Body of pancreas (tissue), 4 donors: ENCODE results near the gene CYP27B1. TPM values are rescaled to one million over a fixed set of nuclear protein-coding genes. Genes with fewer than 3 reads are reported as not detected.

Source experiments
- ATAC-seq: fragments of 150-250 bp; one replicate; pipeline ENCODE4 v1.9.1; 2016
- DNase-seq, 4 donors: peaks; one replicate each; pipeline ENCODE4 v3.0.0-alpha.2; 2019
- H3K27ac ChIP-seq, 4 donors: fragments of 200-600 bp; sonication (generic); 1 replicate in 3 of 4; 2 replicates in 1 of 4; pipeline versions ENCODE4 v1.5.1 to v1.6.1; 2016 to 2019; ENCODE audit warnings: mild to moderate bottlenecking in 1 of 4, mixed read lengths in 1 of 4, moderate library complexity in 1 of 4
- H3K27me3 ChIP-seq, 2 donors: fragments of 200-600 bp; sonication (generic); one replicate each; pipeline ENCODE4 v1.6.0; 2016; ENCODE audit warnings: mild to moderate bottlenecking in 1 of 2
- H3K36me3 ChIP-seq, 2 donors: fragments of 200-600 bp; sonication (generic); replicated peaks in 1 of 2; 2 replicates each; pipeline ENCODE4 v1.5.1; 2016; ENCODE audit warnings: low read depth in 2 of 2; ENCODE audit not compliant: insufficient read depth in 1 of 2
- H3K4me1 ChIP-seq: fragments of 200-600 bp; sonication (generic); one replicate; pipeline ENCODE4 v1.6.0; 2016
- H3K4me3 ChIP-seq, 2 donors: fragments of 200-600 bp; sonication (generic); 1 replicate in 1 of 2; 2 replicates in 1 of 2; pipeline ENCODE4 v1.5.1; 2016 to 2019
- H3K9me3 ChIP-seq, 3 donors: fragments of 200-600 bp; sonication (generic); 1 replicate in 2 of 3; 2 replicates in 1 of 3; pipeline ENCODE4 v1.5.1; 2016
- POLR2A ChIP-seq, 3 donors: fragments of 450-650 bp; IDR thresholded peaks; one replicate each; pipeline ENCODE4 v1.6.1; 2016; ENCODE audit warnings: antibody characterized with exemption in 3 of 3, mild to moderate bottlenecking in 2 of 3
- WGBS, 2 donors: methylation state at CpG; one replicate each; pipeline ENCODE4 v1.1.5; 2017; 5-methylcytosine and 5-hydroxymethylcytosine counted together
- intact Hi-C: fragments of 100-400 bp; cut with DNase I; formaldehyde crosslinking; loops from one replicate; pipeline ENCODE4 v1.15.1; 2023
- total RNA-seq, 2 donors: library from RNA; depleted of rRNA; stranded (reverse); fragments of >200 nt; gene quantifications; one replicate each; pipeline ENCODE4 v1.1.0, GENCODE V29; 2016
- TF ChIP-seq, protein P1 (sequence below), 7 experiments: fragments of 450-650 bp in 4 of 7; fragments of 200-600 bp in 3 of 7; sonication (generic) in 3 of 7; IDR thresholded peaks; one replicate each; pipeline ENCODE4 v1.5.1; 2016 to 2019; ENCODE audit warnings: antibody characterized with exemption in 7 of 7

Gene CYP27B1
- total RNA-seq, 2 donors from 2014 or later, result 2.6 to 3.6 TPM

DNA sequence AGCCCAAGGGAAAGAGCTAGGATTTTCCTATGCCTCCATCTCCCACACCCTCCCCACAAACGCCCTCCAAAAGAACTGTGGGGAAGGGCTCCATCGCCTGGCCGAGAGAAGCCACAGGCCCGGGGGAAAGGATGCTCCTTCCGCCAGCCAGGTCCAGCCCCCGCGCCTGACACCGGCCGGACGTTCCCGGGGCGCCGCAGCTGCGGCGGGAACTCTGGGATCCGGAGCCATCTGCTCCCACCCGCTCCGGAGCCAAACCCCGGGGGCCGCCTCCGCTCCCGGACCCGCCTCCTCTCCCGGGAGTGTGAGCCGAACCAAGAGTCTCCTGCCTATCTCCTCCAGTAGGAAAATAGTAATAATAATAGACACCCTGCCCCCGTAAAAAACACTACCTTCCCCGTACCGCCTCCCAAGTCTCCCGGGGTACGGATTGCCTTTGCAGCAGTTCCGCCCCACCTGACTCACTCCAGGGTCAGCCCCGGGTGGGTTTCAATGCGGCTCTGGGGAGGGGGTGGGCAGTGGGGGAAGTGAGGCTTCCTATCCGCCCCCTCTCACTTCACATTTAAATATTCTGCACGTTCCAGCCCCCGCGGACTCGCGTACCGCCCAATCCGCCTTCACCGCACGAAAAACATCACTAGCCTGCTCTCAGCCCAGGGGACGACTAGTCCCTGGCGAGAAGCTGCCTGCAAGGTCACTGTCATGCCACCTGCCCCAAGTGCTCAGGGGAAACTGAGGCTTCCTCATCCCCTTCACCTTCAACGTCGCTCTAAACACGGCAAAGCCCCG is 30.7 kb downstream of the CYP27B1 start:
- peak in 1 of 4 donors; percentile 25 for DNase-seq
- TF ChIP-seq, protein P1, sequence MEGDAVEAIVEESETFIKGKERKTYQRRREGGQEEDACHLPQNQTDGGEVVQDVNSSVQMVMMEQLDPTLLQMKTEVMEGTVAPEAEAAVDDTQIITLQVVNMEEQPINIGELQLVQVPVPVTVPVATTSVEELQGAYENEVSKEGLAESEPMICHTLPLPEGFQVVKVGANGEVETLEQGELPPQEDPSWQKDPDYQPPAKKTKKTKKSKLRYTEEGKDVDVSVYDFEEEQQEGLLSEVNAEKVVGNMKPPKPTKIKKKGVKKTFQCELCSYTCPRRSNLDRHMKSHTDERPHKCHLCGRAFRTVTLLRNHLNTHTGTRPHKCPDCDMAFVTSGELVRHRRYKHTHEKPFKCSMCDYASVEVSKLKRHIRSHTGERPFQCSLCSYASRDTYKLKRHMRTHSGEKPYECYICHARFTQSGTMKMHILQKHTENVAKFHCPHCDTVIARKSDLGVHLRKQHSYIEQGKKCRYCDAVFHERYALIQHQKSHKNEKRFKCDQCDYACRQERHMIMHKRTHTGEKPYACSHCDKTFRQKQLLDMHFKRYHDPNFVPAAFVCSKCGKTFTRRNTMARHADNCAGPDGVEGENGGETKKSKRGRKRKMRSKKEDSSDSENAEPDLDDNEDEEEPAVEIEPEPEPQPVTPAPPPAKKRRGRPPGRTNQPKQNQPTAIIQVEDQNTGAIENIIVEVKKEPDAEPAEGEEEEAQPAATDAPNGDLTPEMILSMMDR (IDR thresholded peaks at IDR 0.05), result peak in 1 of 7 experiments; percentile 11
- TF ChIP-seq POLR2A (IDR thresholded peaks at IDR 0.05), result no peak
- H3K36me3 ChIP-seq, result no peaks in the 10 kb centered on the region
- no peak overlapping the region for H3K4me3 ChIP-seq
- ATAC-seq, result peak; percentile 19
- 17 to 18% methylated on average over 24 to 45 of the region's 49 CpGs for WGBS, 2 donors
- peaks cover 31% of the 10 kb centered on the region for H3K4me1 ChIP-seq
- no peaks in the 10 kb centered on the region for H3K9me3 ChIP-seq
- H3K27ac ChIP-seq, result no peak overlapping the region
- peaks cover 11 to 48% of the 10 kb centered on the region in 2 donors for H3K27me3 ChIP-seq
- intact Hi-C loops, result no loop called here

DNA sequence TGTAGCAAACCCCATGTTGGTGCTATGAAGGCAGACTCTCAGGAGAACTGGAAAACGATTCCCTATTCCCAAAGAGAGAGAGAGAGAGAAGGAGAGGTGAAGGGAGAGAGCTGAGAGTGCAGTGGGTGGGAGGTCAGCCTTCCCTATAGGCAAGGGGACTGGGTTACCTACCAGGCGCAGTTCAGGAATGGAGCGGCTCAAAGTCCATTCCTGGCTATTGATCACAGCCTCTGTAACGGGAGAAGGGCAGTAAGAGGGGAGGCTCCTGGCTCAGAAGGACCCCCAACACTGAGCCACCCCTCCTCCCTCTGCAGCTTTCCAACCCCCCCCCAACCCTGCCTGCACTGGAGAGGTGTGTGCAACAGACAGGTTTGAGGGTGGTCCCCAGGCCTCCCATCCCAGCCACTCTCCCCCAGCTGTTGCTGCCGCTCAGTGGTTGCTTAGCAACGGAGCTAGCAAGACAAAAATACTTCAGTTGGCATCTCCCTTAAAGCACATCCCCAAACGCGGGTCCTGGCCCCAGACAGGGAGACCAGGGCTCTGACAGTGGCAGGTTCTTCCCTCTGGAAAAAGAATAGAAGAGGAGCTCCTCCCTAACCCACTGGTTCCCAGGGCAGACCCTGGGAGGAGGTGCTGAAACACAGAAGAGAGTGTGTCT is 31.6 kb downstream of the CYP27B1 start:
- Histone ChIP-seq H3K27me3 (peaks cover 11 to 48% of the 10 kb centered on the region in 2 donors), H3K9me3 (no peaks in the 10 kb centered on the region), H3K36me3 (no peaks in the 10 kb centered on the region), H3K27ac (no peak overlapping the region), H3K4me3 (no peak overlapping the region), H3K4me1 (peaks cover 31% of the 10 kb centered on the region)
- TF ChIP-seq, protein P1 (IDR thresholded peaks at IDR 0.05), result no peak
- no peak for TF ChIP-seq POLR2A (IDR thresholded peaks at IDR 0.05)
- intact Hi-C loops, result no loop called here
- 1 to 19% methylated on average over 7 to 8 of the region's 8 CpGs for WGBS, 2 donors
- DNase-seq, result no peak
- ATAC-seq, result no peak

DNA sequence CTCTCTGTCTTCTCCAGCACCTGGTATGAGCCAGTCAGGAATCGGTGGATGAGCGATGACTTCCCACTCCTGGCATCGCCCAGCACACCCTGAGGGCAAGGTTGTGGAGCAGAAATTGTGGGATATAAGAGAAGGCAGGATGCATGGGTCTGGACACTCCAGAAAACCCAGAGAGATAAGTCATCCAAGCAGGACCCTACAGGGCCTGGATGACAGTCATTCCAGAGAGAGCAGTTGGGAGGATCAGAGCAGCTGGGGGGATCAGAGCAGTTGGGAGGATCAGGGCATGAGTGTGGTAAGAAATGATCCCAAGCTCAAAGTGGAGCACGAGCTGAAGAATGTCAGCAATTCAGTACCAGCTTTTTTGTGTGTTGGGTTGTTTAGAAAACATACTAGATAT is 32.3 kb downstream of the CYP27B1 start:
- H3K27me3 ChIP-seq, result peaks cover 11 to 43% of the 10 kb centered on the region in 2 donors
- ATAC-seq (no peak), DNase-seq (no peak)
- intact Hi-C loops, result no loop called here
- TF ChIP-seq, protein P1 (IDR thresholded peaks at IDR 0.05), result no peak
- no peak for TF ChIP-seq POLR2A (IDR thresholded peaks at IDR 0.05)
- H3K36me3 ChIP-seq, result no peaks in the 10 kb centered on the region
- H3K27ac ChIP-seq, result no peak overlapping the region
- no peak overlapping the region for H3K4me3 ChIP-seq
- H3K4me1 ChIP-seq, result peaks cover 31% of the 10 kb centered on the region
- no peaks in the 10 kb centered on the region for H3K9me3 ChIP-seq
- 74 to 76% methylated on average over 4 of the region's 4 CpGs for WGBS, 2 donors

DNA sequence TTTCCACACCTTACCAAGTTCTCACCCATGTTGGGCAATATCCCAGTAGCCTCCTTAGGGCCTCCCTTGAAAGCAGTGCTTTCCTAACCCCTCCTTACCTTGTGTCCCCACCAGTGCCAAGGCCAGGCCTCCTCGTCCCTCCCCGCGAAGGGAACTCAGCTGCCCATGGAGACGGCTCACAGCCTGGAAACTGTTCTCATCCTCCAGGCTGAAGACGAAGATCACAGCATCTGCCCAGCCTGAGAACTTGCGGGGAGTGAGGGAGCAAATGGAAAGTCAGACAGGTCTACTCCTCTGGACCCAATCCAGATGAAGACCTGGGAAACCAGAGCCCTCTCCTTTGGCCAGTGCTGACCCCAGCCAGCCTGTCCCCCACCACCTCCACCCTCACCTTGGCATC is 33.0 kb downstream of the CYP27B1 start:
- peaks cover 11 to 40% of the 10 kb centered on the region in 2 donors for H3K27me3 ChIP-seq
- WGBS, 2 donors, result 70 to 76% methylated on average over 4 to 6 of the region's 6 CpGs
- TF ChIP-seq, protein P1 (IDR thresholded peaks at IDR 0.05), result no peak
- TF ChIP-seq POLR2A (IDR thresholded peaks at IDR 0.05), result no peak

More for the DNA sequence above, 33.0 kb downstream of the CYP27B1 start:
- H3K36me3 ChIP-seq, result no peaks in the 10 kb centered on the region
- intact Hi-C loops, result no loop called here
- no peak overlapping the region for H3K4me3 ChIP-seq
- no peak for DNase-seq
- H3K4me1 ChIP-seq, result peaks cover 31% of the 10 kb centered on the region
- H3K9me3 ChIP-seq, result no peaks in the 10 kb centered on the region
- no peak for ATAC-seq
- no peak overlapping the region for H3K27ac ChIP-seq
